Mammary epithelial cell (primary cell): ENCODE measurements around the gene CUX1.

Source experiments
- EZH2 ChIP-seq: IDR thresholded peaks from 2 replicates; pipeline ENCODE4 v1.6.1; 2012; ENCODE audit warnings: low read length, inconsistent platforms, borderline replicate concordance
- TF ChIP-seq, protein P1 (sequence below), 2 donors: IDR thresholded peaks in 1 of 2; conservative IDR thresholded peaks in 1 of 2; 2 replicates each; pipeline ENCODE4 v1.5.1; 2011 to 2012; ENCODE audit warnings: inconsistent platforms in 2 of 2, low read length in 2 of 2, mild to moderate bottlenecking in 2 of 2, control low read depth in 1 of 2, low read depth in 1 of 2; ENCODE audit not compliant: insufficient read depth in 1 of 2; ENCODE audit errors: extremely low read depth in 1 of 2

DNA sequence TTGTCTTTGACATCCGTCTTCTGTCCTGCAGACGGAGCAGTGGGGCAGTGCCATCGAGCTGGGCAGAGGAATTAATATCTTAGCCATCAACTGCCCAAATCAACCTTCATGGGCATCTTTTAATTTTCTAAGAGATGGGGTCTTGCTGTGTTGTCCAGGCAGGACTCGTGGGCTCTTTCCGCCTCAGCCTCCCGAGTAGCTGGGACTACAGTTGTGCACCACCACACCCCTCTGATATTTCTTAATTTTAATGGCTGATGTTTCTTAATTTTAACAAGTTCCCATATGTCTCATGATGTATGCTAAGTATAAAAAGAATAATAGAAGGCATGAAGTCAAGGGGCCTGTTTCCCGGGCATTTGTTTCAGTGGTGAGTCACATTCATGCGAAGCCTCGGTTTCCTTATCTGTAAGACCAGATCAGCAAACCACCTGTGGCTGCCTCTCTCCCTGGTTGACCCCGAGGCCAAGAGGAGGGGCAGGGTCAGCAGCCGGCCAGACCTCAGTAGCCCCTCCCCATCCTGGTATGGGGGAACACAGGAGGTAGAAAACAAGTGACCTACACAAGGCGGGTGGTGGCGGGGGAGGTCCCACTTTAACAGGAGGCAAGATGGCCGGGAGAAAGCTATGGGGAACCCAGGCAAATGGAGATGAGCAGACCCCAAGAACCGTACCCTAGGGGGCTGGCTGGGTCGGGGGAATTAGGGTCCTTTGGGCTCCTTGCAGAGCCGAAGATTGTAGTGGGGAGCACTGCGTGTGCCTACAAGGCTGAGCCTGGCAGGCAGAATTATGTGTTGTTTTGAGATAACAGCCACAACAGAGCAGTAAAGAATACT is 85.5 kb downstream of the CUX1 start:
- TF ChIP-seq, protein P1, sequence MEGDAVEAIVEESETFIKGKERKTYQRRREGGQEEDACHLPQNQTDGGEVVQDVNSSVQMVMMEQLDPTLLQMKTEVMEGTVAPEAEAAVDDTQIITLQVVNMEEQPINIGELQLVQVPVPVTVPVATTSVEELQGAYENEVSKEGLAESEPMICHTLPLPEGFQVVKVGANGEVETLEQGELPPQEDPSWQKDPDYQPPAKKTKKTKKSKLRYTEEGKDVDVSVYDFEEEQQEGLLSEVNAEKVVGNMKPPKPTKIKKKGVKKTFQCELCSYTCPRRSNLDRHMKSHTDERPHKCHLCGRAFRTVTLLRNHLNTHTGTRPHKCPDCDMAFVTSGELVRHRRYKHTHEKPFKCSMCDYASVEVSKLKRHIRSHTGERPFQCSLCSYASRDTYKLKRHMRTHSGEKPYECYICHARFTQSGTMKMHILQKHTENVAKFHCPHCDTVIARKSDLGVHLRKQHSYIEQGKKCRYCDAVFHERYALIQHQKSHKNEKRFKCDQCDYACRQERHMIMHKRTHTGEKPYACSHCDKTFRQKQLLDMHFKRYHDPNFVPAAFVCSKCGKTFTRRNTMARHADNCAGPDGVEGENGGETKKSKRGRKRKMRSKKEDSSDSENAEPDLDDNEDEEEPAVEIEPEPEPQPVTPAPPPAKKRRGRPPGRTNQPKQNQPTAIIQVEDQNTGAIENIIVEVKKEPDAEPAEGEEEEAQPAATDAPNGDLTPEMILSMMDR (conservative IDR thresholded peaks at IDR 0.05 in 1 of 2, IDR thresholded peaks at IDR 0.05 in 1 of 2; ENCODE audit: extremely low read depth in 1 of 2, insufficient read depth in 1 of 2, low read depth in 1 of 2, low read length in 2 of 2), result no peak
- no peak for TF ChIP-seq EZH2
